SJSA1 (cell line): ENCODE results near the gene CREBBP. TPM values are rescaled to one million over a fixed set of nuclear protein-coding genes. Genes with fewer than 3 reads are reported as not detected.

Source experiments
- DNase-seq, 2 experiments: peaks; one replicate each; pipeline ENCODE4 v3.0.0-alpha.2; 2015 to 2020; ENCODE audit warnings: low spot score in 2 of 2, low read depth in 1 of 2
- H3K27ac ChIP-seq: fragments of 250-450 bp; sonication (Bioruptor Pico); 2 replicates; pipeline ENCODE4 v1.5.1; 2020; ENCODE audit warnings: mild to moderate bottlenecking, moderate library complexity
- H3K27me3 ChIP-seq: fragments of 250-450 bp; sonication (Bioruptor Pico); replicated peaks from 2 replicates; pipeline ENCODE4 v1.5.1; 2020; ENCODE audit warnings: mild to moderate bottlenecking, moderate library complexity
- H3K36me3 ChIP-seq: fragments of 250-450 bp; sonication (Bioruptor Pico); 2 replicates; pipeline ENCODE4 v1.5.1; 2020; ENCODE audit warnings: mild to moderate bottlenecking
- H3K4me1 ChIP-seq: fragments of 250-450 bp; sonication (Bioruptor Pico); replicated peaks from 2 replicates; pipeline ENCODE4 v1.6.1; 2021; ENCODE audit warnings: mild to moderate bottlenecking
- H3K4me3 ChIP-seq: fragments of 250-450 bp; sonication (Bioruptor Pico); 2 replicates; pipeline ENCODE4 v1.5.1; 2020; ENCODE audit warnings: mild to moderate bottlenecking
- H3K9me3 ChIP-seq: fragments of 250-450 bp; sonication (Bioruptor Pico); replicated peaks from 2 replicates; pipeline ENCODE4 v1.5.1; 2020; ENCODE audit warnings: mild to moderate bottlenecking
- total RNA-seq: library from RNA; depleted of rRNA; stranded (reverse); fragments of >200 nt; shearing (Covaris generic); gene quantifications from 2 replicates; pipeline ENCODE4 v1.2.3, GENCODE V29; 2014

CREBBP gene
- total RNA-seq, 1 experiment from 2014 or later = 16.8 TPM

DNA sequence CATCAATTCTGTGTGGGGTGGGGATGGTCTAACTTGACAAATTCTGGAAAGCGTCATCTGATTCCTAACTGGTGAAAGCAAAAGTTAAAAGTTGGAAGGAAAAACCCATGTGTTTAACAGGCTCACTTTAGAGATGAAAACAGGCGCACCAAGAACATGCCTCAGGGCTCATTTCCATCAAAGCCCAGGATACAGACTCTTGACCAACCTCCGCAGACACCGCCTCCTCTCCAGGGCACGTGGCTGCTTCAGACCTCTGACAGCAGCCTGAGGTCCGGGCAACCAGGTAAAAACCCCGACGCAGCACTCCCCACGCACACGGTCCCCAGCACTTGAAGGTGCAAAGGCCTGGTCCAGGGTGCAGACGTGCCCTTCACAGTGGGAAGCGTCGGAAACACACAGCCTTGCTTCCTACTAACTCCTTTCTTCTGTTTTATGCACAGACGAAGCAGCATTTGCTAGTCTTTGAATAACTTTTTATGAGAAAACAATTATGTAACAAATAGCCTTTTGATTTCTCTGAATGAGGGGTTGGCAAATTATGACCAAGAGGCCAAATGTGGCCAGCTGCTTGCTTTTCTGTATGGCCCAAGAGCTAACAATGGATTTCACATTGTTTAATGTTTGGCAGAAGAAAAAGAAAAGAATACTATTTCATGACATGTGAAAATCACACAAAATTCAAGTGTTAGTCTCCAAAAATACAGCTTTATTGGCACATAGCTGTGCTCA lies 119.0 kb downstream of the CREBBP start:
- no peaks in the 10 kb centered on the region for H3K9me3 ChIP-seq
- H3K27me3 ChIP-seq = no peaks in the 10 kb centered on the region
- no peaks in the 10 kb centered on the region for H3K4me1 ChIP-seq
- no peak overlapping the region for H3K4me3 ChIP-seq
- peaks cover 83% of the 10 kb centered on the region for H3K36me3 ChIP-seq
- no peak for DNase-seq
- no peak overlapping the region for H3K27ac ChIP-seq

DNA sequence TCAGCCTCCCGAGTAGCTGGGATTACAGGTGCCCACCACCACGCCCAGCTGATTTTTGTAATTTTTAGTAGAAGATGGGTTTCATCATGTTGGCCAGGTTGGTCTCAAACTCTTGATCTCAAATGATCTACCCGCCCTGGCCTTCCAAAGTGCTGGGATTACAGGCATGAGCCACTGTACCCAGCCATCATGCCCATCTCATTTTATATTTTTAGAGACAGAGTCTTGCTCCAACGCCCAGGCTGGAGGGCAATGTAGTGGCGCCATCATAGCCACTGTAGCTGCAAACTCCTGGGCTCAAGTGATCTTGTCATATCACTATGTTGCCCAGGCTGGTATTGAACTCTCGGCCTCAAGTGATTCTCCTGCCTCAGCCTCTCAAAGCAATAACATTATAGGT lies 120.0 kb downstream of the CREBBP start:
- peaks cover 84% of the 10 kb centered on the region for H3K36me3 ChIP-seq
- no peak for DNase-seq

DNA sequence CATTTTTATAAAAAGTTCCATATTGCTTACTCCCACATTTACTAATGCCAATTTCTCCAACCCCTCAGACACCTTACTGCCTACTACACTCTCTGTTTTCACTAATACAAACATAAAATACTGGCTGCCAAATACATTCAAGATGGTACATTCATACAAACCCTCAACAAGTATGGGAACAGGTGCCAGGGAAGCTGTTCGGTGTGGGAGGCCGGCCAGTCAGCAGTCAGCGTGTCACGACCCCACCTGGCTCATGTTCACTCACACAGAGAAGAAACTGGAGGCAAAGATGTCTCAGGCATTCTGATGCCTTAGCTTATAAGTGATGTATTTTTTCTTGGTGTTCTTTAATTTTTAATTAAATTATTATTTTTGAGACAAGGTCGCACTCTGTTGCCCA lies 120.8 kb downstream of the CREBBP start:
- Histone ChIP-seq H3K4me3 (no peak overlapping the region), H3K27me3 (no peaks in the 10 kb centered on the region), H3K36me3 (peaks cover 83% of the 10 kb centered on the region), H3K9me3 (no peaks in the 10 kb centered on the region), H3K4me1 (no peaks in the 10 kb centered on the region), H3K27ac (no peak overlapping the region)
- no peak for DNase-seq

More for the DNA sequence above, 120.0 kb downstream of the CREBBP start:
- Histone ChIP-seq H3K27me3 (no peaks in the 10 kb centered on the region), H3K4me3 (no peak overlapping the region), H3K9me3 (no peaks in the 10 kb centered on the region), H3K27ac (no peak overlapping the region), H3K4me1 (no peaks in the 10 kb centered on the region)

DNA sequence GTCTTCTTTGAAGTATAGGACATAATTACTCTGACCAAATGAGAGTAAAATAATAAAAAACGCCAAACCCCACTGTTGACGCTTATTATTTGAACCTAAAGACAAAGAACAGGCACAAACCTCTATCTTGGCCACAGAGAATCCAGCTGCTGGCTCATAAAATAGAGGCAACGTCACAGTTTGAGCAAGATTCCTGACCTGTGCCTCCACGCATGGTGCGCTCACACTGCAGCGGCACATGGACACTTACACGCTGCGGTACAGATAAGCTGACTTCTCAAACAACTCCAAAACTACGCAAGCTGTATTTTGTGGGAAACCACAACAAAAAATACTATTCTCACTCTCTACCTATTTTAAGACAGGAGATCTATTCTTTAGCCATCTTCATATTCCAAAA lies 124.4 kb downstream of the CREBBP start:
- no peaks in the 10 kb centered on the region for H3K4me1 ChIP-seq
- peaks cover 80% of the 10 kb centered on the region for H3K36me3 ChIP-seq
- H3K9me3 ChIP-seq = no peaks in the 10 kb centered on the region
- H3K27ac ChIP-seq = no peak overlapping the region
- no peak overlapping the region for H3K4me3 ChIP-seq
- DNase-seq = no peak
- no peaks in the 10 kb centered on the region for H3K27me3 ChIP-seq

DNA sequence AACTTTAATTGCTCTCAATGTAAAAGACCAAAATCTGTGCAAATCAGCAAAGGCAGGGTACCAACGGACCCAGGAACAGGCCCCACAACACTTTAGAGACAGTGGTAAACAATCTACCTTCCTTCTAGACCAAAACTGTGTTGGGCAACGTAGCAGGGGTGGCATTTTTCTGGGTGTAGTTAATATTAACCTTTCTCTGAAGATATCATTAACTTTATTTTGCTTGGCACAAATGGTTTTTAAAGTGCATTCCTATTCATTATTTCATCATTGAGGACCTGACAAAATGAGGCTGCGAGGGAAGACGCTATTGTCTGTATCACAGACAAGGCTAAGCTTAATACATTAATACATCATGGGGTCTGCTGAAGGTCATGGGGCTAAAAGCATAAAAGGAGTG lies 125.3 kb downstream of the CREBBP start:
- no peak for DNase-seq

DNA sequence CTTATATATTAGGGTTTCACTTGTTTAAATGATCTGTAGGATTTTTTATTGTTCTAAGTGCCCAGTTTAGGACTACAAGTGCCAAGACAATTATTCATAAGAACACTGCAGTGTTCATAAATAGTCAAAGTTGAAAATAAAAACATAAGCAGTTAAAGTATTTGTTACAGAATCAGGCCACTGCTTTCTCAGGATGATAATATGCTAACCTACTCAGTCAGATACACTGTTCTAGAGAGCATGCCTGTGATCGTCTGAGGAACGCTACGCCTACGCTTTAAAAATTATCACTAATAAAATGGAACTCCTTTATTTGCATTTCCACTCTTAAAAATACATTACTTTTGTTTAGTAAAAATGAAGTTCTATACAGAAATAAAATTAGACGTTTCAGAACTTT lies 125.7 kb downstream of the CREBBP start:
- no peaks in the 10 kb centered on the region for H3K9me3 ChIP-seq
- no peaks in the 10 kb centered on the region for H3K27me3 ChIP-seq
- H3K4me1 ChIP-seq = no peaks in the 10 kb centered on the region; the same call in 1 of the 2 replicates
- H3K27ac ChIP-seq = no peak overlapping the region
- peaks cover 85% of the 10 kb centered on the region for H3K36me3 ChIP-seq
- no peak for DNase-seq
- H3K4me3 ChIP-seq = no peak overlapping the region

More for the DNA sequence above, 125.3 kb downstream of the CREBBP start:
- Histone ChIP-seq H3K4me1 (no peaks in the 10 kb centered on the region; the same call in 1 of the 2 replicates), H3K27ac (no peak overlapping the region), H3K27me3 (no peaks in the 10 kb centered on the region), H3K9me3 (no peaks in the 10 kb centered on the region), H3K4me3 (no peak overlapping the region), H3K36me3 (peaks cover 81% of the 10 kb centered on the region)

DNA sequence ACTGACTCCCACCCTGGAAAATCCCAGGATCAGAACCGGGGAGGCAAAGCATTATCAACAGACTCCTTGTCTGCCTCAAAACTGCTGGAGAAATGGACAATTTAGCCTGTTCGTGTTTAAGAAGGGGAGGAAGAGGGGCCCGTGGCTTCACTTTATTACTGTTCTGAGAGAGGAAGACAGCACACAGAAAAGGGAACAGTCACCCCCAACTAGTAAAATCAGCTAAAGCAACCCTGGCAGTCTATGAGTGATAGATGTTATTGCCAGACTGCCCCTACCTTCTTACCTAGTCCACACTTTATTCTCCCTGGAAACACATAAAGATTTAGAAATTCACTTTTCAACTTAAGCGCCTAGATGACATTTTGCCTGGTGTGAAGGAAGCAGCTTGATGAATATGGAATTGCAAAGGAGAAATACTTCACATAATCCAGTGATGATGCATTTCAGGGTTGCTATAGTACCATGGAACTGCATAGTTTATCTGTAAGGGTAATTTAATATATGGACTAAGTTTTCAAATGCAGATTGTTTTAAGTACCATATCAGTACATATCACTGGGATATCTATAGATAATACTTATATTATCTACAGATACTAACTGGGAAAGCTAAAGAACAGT lies 126.3 kb downstream of the CREBBP start:
- no peaks in the 10 kb centered on the region for H3K27me3 ChIP-seq
- DNase-seq = no peak
- no peak overlapping the region for H3K27ac ChIP-seq
- H3K4me3 ChIP-seq = no peak overlapping the region
- H3K9me3 ChIP-seq = no peaks in the 10 kb centered on the region
- H3K4me1 ChIP-seq = no peaks in the 10 kb centered on the region; the same call in 1 of the 2 replicates
- peaks cover 83% of the 10 kb centered on the region for H3K36me3 ChIP-seq

DNA sequence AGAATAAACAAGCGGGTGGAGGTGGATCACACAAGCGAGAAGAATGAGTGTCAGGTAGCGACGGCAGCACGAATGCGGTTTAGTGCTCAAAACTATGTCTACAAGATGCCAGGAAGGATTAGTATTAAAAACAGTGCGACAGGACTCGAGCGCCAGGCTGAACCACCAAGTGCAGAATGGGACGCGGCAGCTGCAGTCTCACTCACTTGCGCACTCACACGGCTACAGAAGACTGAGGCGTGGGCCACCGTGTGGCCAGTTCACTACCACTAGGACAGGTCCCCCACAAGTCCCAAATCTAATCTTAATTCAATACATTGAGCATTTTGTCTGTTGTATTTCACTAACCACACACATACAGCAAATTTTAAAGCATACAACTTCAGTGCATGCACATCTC lies 127.5 kb downstream of the CREBBP start:
- H3K27me3 ChIP-seq = no peaks in the 10 kb centered on the region
- H3K4me1 ChIP-seq = peaks cover 9% of the 10 kb centered on the region; the same call in 1 of the 2 replicates
- DNase-seq = no peak
- H3K27ac ChIP-seq = no peak overlapping the region
- H3K9me3 ChIP-seq = no peaks in the 10 kb centered on the region
- no peak overlapping the region for H3K4me3 ChIP-seq
- peaks cover 83% of the 10 kb centered on the region for H3K36me3 ChIP-seq

DNA sequence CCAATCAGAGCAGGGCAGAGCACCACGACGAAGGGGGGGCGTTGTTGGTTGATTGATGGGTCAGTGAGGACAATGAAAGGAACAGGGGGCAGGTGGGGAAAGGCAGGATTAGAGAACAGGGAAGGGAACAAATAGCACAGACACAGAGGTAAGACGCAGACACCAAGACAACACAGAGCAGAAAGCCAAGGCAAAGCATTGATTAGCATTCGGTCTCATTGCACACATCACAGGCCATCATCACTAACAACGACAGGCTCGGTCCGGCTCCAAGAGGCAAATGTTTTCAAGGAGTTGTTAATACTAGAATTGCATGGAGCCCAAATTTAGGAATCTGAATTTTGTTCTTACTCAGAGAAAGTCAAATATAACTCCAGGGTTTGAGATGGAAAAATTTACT lies 128.6 kb downstream of the CREBBP start:
- peaks cover 83% of the 10 kb centered on the region for H3K36me3 ChIP-seq
- H3K27ac ChIP-seq = no peak overlapping the region
- no peaks in the 10 kb centered on the region for H3K27me3 ChIP-seq
- DNase-seq = no peak
- H3K4me1 ChIP-seq = peaks cover 19% of the 10 kb centered on the region
- no peak overlapping the region for H3K4me3 ChIP-seq
- H3K9me3 ChIP-seq = no peaks in the 10 kb centered on the region

DNA sequence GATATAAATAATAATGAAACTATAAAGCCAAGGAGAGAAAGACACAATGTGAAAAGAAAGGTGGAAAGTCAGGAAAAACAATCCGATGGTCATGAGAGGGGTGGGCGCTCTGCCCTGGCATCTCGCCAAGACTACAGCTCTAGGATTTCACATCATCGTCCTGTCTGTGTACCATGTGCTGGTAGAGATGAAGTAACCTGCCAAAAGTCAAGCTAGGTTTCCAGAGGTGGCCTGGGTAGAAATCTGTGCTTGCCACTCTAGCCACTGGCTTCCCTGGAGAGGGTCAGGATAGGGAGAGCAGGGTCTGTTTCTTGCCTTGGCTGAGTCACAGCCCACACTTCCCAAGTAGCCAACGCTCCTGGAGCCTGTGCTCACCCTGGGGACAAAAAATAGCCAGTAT lies 132.2 kb downstream of the CREBBP start:
- Histone ChIP-seq H3K36me3 (peaks cover 77% of the 10 kb centered on the region), H3K27me3 (no peaks in the 10 kb centered on the region), H3K27ac (no peak overlapping the region), H3K9me3 (no peaks in the 10 kb centered on the region), H3K4me1 (peaks cover 45% of the 10 kb centered on the region), H3K4me3 (no peak overlapping the region)
- DNase-seq = no peak

DNA sequence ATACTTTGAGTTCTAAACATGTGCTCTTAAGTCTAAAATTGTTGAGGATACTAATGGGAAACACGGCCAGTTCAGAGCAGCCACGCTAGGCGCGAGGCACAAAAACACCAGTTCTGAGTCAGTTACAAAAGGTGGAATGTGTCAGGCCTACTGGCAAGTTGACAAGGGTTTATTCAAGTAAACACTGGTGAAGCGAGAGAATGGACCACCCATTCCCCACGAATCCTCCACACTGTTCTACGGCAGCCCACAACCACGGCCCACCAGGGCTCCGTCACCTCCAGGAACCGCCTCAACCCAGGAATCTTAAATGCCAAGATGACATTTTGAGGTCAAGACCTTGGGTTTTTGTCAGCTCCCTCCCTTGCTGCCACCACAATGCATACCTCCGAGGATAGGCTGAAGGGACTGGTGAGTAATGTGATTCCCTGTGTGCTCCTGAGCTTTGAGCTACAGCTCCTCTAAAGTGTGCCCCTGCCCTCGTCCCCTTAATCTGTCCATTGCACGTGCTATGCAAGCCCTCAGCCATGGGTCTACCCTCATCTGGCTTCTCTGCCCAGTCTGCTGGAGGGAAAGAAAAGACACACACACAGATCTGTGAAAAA lies 134.7 kb downstream of the CREBBP start:
- Histone ChIP-seq H3K27ac (peak overlapping the region; percentile 77), H3K36me3 (peaks cover 83% of the 10 kb centered on the region)
- peak; percentile 96 to 97 for DNase-seq

DNA sequence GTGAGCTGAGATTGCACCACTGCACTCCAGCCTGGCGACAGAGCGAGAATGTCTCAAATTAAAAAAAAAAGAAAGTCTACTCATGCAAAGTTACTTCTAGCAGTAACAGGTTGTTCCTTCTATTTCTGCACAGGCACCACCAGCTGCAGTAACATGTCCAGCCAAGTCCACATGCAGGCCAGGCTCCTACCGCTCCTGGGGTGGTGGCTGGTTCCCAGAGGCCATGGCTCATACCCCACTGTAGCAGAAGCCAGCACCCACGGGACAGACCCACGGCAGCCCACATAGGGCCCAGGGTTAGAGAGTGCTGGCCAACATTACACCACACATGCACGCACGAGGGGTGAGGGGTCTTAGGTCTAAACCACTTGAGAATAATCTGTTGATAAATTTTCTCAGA lies 136.5 kb downstream of the CREBBP start:
- no peak for DNase-seq
- peaks cover 86% of the 10 kb centered on the region for H3K36me3 ChIP-seq
- no peak overlapping the region for H3K4me3 ChIP-seq
- no peaks in the 10 kb centered on the region for H3K27me3 ChIP-seq
- H3K27ac ChIP-seq = no peak overlapping the region; the same call in 1 of the 2 replicates
- no peaks in the 10 kb centered on the region for H3K9me3 ChIP-seq
- peaks cover 48% of the 10 kb centered on the region for H3K4me1 ChIP-seq

More for the DNA sequence above, 134.7 kb downstream of the CREBBP start:
- no peaks in the 10 kb centered on the region for H3K9me3 ChIP-seq
- peaks cover 45% of the 10 kb centered on the region for H3K4me1 ChIP-seq
- no peak overlapping the region for H3K4me3 ChIP-seq
- H3K27me3 ChIP-seq = no peaks in the 10 kb centered on the region

DNA sequence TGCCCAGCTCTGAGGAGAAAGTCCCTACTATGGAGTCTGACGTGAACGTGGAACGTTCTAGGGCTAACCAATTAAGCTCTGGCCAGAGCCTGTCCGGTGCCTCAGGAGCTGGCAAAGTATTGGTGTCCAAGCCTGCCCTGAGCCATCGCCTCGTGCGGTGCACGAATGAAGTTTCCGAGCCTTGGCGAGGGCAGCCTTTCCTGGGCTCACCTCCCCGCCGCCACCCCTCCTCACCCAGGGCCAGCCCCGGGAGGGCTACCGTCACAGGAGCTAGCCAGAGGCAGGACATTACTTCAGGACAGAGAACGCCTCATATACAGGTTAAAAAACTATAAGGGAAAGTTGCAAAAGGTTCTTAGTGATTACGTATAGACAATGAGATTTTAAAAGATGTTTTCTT lies 139.6 kb downstream of the CREBBP start:
- peaks cover 90% of the 10 kb centered on the region for H3K36me3 ChIP-seq
- no peaks in the 10 kb centered on the region for H3K9me3 ChIP-seq
- no peak overlapping the region for H3K4me3 ChIP-seq
- H3K4me1 ChIP-seq = peaks cover 27% of the 10 kb centered on the region
- no peaks in the 10 kb centered on the region for H3K27me3 ChIP-seq
- no peak for DNase-seq
- no peak overlapping the region for H3K27ac ChIP-seq

DNA sequence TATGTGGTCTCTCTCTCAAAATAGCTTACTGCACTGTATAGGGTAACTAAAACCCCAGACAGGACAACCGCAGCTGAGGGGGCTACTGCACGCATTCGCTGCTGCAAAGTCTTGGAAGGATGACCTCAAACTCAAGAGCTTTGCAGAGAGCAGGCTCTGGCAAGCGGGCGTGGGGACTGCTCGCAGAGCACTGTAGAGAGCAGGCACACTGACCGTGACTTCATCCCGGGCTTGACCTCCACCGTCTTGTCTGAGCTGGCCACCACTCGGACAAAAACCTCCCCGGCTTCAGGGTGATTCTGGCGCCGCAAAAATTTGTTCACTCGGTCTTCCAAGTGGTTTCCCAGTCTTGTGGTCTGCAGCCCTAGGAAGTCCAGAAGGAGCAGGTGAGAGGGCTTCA lies 140.3 kb downstream of the CREBBP start:
- no peak for DNase-seq
- peaks cover 22% of the 10 kb centered on the region for H3K4me1 ChIP-seq
- no peak overlapping the region for H3K27ac ChIP-seq
- H3K27me3 ChIP-seq = no peaks in the 10 kb centered on the region
- H3K4me3 ChIP-seq = no peak overlapping the region
- H3K9me3 ChIP-seq = no peaks in the 10 kb centered on the region
- H3K36me3 ChIP-seq = peaks cover 98% of the 10 kb centered on the region
